GM18502 (cell line): ENCODE results near the gene KLK15.

ENCODE experiments used
- ATAC-seq: cut with Tn5 transposase; IDR thresholded peaks from one replicate; pipeline ENCODE4 v1.9.1; 2021; ENCODE audit warnings: mild to moderate bottlenecking; ENCODE audit not compliant: unreplicated experiment, poor library complexity

Gene KLK15

DNA sequence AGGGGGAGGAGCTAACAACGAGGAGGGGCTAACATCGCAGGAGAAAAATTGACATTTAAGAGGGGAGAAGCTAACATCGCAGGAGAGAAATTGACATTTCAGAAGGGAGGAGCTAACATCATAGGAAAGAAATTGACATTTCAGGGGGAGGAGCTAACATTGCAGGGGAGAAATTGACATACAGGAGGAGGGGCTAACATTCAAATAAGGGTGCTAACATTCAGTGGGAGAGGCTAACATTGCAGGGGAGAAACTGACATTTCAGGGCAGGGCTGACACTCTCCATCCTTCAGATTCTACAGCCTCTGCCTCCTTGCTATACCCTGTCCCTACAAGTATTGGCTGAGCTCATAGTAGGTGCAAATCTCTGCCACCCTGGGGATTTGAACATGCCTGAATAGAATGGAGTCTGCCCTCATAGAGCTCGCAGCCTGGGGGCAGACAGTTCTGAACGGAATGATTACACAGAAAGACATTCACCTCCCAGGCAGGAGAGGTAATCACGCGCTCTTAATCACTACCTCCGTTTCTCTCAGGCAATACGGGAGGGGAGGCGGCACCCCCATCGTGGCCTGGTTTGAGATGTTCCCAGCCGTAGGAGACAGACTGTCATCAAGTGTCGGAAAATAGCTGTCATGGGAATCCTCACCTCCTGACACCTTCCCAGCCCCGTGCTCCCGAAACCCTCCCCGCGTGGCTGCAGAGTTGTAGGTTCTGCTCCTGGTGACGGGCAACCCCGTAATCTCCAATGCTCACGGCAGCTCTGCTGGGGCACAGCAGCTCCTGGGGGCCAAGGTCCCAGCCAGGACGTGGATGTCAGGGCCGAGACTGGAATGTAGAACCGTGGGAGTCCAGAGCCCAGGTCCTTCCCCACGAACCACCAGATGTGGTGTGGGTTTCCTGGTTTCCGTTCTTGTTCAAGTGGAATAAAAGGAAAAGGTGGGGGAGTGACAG lies 53.6 kb downstream of the KLK15 start:
- no peak for ATAC-seq

DNA sequence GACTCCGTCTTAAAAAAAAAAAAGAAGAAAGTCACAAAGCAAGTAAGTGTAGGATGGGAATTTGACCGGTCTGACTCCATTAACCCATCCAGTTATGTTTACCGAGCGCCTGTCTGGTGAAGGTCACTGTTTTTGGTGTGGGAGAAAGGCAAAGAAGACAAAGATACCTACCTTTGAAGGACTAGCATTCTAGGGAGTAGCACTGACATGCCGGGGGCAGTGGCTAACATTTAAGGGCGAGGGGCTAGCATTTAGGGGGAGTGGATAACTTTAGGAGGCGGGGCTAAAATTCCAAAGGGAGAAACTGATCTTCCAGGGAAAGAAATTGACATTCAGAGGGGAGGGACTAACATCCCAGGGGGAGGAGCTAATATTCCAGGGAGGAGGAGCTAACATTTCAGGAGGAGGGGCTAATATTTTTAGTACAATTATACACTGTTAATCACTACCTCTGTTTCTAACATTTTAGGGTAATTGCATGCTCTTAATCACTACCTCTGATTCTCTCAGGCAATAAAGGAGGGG lies 54.4 kb downstream of the KLK15 start:
- no peak for ATAC-seq

- no peak for ATAC-seq
Observed at GRCh38 chr19:50777830-50778303, 55.5 kb downstream of the KLK15 start.

DNA sequence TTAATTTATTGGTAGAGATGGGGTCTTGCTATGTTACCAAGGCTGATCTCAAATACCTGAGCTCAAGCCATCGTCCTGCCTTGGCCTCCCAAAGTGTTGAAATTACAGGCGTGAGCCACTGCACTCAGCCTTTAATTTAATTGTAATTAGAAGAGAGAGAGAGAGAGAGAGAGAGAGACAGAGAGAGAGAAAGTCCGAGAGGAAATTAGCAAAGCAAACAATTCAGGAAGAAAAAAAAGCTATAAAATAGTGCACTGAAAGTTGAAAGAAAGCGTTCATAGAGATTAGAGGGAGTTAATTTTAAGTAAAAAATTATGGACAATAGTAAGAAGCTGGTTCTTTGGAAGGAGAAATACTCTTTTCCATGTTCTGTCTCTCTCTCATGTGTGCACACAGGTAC lies 56.1 kb downstream of the KLK15 start:
- ATAC-seq = no peak

GRCh38 chr19:50776131-50776530 lies 57.2 kb downstream of the KLK15 start:
- ATAC-seq = no peak
